GM19351 (cell line): ENCODE results near the gene GMFB.

Experiments used
- ATAC-seq: cut with Tn5 transposase; IDR thresholded peaks from one replicate; pipeline ENCODE4 v1.9.1; 2021; ENCODE audit warnings: mild to moderate bottlenecking, moderate library complexity; ENCODE audit not compliant: unreplicated experiment

GMFB gene

DNA sequence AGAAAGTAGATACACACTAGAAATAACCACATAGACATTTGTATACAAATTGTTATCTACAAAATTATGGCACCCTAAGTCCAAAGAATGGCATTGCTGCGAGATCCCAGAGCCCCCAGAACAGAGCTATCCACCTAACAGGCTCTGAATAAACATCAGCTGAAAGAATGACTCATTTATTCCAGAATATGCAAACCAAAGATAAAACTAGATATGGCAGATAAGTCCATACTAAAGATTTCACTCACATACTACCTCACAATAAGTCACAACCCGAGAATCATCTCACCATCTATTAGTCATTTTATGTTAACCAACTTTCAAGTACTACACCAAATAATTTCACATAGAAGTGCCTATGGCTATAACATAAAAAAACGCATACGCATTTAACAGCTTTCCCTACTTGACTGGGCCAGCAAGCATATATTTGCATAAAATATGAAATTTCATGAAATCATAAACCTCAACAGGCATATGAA is 53.2 kb downstream of the GMFB start:
- peak; percentile 67 for ATAC-seq

DNA sequence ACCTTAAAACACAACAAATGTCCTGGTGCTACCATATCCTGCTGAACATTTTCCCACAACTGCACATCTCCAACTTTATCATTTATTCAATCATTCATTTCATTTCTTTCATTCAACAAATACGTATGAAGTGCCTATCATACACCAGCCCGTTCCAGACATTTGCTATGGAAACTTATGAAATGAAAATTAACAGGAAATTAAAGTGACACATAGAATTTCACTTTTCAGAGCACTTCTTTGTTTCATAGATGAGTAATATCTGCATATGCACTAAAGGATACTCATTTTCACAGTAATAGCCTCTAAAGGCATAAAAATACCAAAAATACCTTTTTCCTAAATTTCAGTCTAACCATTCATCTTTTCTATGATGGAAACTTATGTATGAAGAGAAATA is 60.3 kb downstream of the GMFB start:
- ATAC-seq = no peak

DNA sequence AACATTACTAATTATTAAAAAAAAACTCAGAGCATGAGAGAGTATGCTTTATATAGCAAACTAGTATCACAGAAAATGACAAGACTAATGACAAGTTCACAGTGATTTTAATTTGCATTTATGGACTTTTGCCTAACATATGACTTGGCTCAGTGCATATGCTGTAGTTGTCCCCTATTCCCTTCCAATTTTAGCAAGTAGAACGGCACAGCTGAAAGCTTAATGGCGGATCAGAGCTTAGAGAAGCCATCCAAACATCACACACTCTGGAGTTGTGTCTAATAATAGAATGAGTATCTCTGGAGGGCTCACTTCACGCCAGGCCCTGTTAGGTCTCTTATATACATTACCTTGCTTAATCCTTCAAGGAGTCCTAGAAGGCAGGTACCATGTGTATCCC is 60.9 kb downstream of the GMFB start:
- ATAC-seq = no peak

DNA sequence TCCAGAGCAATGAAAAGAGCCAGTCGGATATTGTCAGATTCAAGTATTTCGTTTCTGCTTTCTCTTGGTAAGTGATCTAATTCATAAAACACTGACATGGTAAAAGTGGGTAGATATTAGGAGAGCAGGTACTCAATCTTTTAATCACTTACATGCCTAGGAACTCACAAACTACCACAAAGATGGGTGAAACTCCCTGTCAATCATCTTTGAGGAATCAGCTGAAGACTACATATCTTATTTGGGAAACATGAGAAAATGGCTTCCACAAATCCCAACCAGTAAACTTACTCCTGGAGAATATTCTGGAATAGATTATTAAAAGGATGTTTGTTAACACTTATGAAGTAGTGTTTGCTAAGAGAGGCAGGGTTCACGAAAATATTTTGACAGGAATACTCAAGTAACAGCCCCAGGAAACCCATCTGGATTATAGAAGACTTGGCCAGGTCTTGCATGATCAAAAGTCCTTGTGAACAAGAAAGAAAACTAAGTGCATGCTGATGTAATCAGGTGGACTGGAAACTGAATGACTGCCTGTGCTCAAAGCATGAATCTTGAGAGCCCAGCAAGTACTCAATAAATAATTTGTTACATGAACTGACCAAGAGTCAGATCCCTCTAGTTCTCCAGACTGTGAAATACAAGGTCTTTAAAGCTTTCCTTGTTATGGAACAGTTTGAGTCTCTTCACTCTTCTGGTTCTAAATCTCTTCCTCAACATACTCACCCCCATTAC is 63.1 kb downstream of the GMFB start:
- no peak for ATAC-seq

DNA sequence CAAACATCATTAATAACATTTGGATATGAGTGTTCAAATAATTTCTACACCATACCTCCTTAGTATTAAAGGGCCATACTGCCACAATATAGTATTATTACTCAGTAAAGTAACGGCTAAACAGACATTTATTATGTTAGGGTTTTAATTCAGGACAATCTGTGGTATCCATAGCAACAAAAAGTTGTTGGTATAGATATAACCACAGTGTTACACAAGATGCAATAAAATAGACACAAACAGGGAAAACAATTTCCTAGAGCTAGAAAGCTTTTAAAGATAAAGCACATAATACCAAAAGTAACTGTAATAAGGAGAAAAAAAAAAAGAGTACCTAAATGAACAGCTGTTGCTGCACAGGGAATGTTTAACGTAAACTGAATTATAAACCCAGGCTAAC is 63.7 kb downstream of the GMFB start:
- no peak for ATAC-seq
